OCI-LY7 (cell line): ENCODE results near the gene ERMN. TPM values are rescaled to one million over a fixed set of nuclear protein-coding genes. Genes with fewer than 3 reads are reported as not detected.

Experiments used
- BruUV-seq: library from RNA; stranded (reverse); fragments of 400-500 nt; replicated peaks from 2 replicates; lab custom pipeline; 2021; lab: Mats Ljungman, UMichigan
- CTCF ChIA-PET: fragments of 300-600 bp; sonication (Branson Sonifier 250); formaldehyde crosslinking; loops from one replicate; lab custom pipeline; 2022; ENCODE audit warnings: antibody characterized with exemption; ENCODE audit not compliant: unreplicated experiment; lab: Charles Lee
- POLR2A ChIA-PET: fragments of 300-600 bp; sonication (Branson Sonifier 250); formaldehyde crosslinking; loops from one replicate; lab custom pipeline; 2022; ENCODE audit warnings: antibody characterized with exemption; lab: Charles Lee
- DNase-seq: peaks from one replicate; pipeline ENCODE4 v3.0.0-alpha.2; 2015; ENCODE audit warnings: low spot score
- H2AFZ ChIP-seq: fragments of 200-600 bp; sonication (generic), shearing (Covaris generic); 2 replicates; pipeline ENCODE4 v1.6.1; 2014; ENCODE audit warnings: mild to moderate bottlenecking, antibody characterized with exemption, low read length, moderate library complexity
- H3K27ac ChIP-seq: fragments of 200-600 bp; sonication (generic); 2 replicates; pipeline ENCODE4 v1.5.1; 2014; ENCODE audit warnings: mixed run types, low read depth, mild to moderate bottlenecking, moderate library complexity, low read length, inconsistent platforms; ENCODE audit not compliant: poor library complexity, severe bottlenecking
- H3K36me3 ChIP-seq: fragments of 200-600 bp; sonication (generic); 2 replicates; pipeline ENCODE4 v1.6.1; 2014; ENCODE audit warnings: mild to moderate bottlenecking, antibody characterized with exemption, low read length, moderate library complexity, mixed read lengths; ENCODE audit not compliant: insufficient read depth
- H3K4me1 ChIP-seq: fragments of 200-600 bp; sonication (generic); 2 replicates; pipeline ENCODE4 v1.5.1; 2014; ENCODE audit warnings: mild to moderate bottlenecking, low read length; ENCODE audit not compliant: insufficient read depth, poor library complexity, severe bottlenecking
- H3K4me2 ChIP-seq: fragments of 200-600 bp; sonication (generic); 2 replicates; pipeline ENCODE4 v1.6.1; 2014; ENCODE audit warnings: mild to moderate bottlenecking, low read length
- H3K4me3 ChIP-seq: fragments of 200-600 bp; sonication (generic); 2 replicates; pipeline ENCODE4 v1.5.1; 2014; ENCODE audit warnings: mild to moderate bottlenecking, low read depth, low read length; ENCODE audit not compliant: poor library complexity, severe bottlenecking
- H3K79me2 ChIP-seq: fragments of 200-600 bp; sonication (generic); 2 replicates; pipeline ENCODE4 v1.6.1; 2016; ENCODE audit warnings: low read depth, mild to moderate bottlenecking, low read length, moderate library complexity, mixed read lengths; ENCODE audit not compliant: insufficient read depth
- H3K9me2 ChIP-seq: fragments of 200-600 bp; sonication (generic); 2 replicates; pipeline ENCODE4 v1.6.1; 2016; ENCODE audit warnings: mild to moderate bottlenecking, low read length, mixed read lengths; ENCODE audit not compliant: insufficient read depth
- H3K9me3 ChIP-seq: fragments of 200-600 bp; sonication (generic); 2 replicates; pipeline ENCODE4 v1.6.1; 2014; ENCODE audit warnings: mild to moderate bottlenecking, mixed run types, low read length, mixed read lengths
- H4K20me1 ChIP-seq: fragments of 200-600 bp; sonication (generic); 2 replicates; pipeline ENCODE4 v1.6.1; 2014; ENCODE audit warnings: mild to moderate bottlenecking, antibody characterized with exemption, low read length, moderate library complexity, mixed read lengths; ENCODE audit not compliant: insufficient read depth
- EZH2phosphoT487 ChIP-seq: fragments of 200-600 bp; sonication (generic); IDR thresholded peaks from 2 replicates; pipeline ENCODE4 v1.6.1; 2018; ENCODE audit warnings: low read depth, borderline replicate concordance, mild to moderate bottlenecking, mixed run types, antibody characterized with exemption, low read length, moderate library complexity, mixed read lengths
- intact Hi-C: fragments of 100-400 bp; cut with micrococcal nuclease; formaldehyde crosslinking; loops from one replicate; pipeline ENCODE4 v1.10.0; 2022; ENCODE audit not compliant: unreplicated experiment
- total RNA-seq, 2 experiments: library from RNA; depleted of rRNA in 1 of 2; stranded (reverse); fragments of >200 nt in 1 of 2; shearing (Covaris generic) in 1 of 2; gene quantifications; 2 replicates each; pipeline ENCODE4 v1.2.3, GENCODE V29; 2014 to 2022
- TF ChIP-seq, protein P1 (sequence below): fragments of 200-600 bp; sonication (generic); conservative IDR thresholded peaks from 2 replicates; pipeline ENCODE4 v1.5.1; 2014; ENCODE audit warnings: mild to moderate bottlenecking, antibody characterized with exemption, low read length, moderate library complexity, mixed read lengths

The ERMN gene
- total RNA-seq, 2 experiments from 2014 or later = 2.1 to 2.2 TPM

DNA sequence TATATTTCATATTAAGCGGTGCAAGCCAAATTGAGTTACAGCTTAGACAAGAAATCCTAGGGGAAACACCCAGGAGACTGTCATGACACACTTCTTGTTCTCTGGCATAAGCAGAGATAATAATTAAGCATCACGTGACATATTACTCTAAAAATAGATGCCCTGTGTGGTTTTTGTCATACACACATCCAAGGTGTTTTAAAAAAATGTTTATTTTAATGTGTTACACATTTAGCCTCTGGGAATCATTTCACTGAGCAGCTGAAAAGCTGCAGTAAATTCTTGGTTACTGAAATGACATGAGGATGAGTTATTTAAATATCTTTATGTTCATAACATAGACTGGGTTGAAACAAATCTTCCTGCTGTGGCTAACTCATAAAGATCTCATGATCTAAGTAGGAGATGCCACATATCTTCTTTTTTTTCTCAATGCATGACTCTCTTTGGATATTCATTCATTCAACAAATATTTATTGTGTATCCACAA is 38.0 kb upstream of the ERMN start:
- Histone ChIP-seq H3K9me2 (no peaks in the 10 kb centered on the region), H2AFZ (peak overlapping the region; percentile 39; the same call in 1 of the 2 replicates), H3K79me2 (no peaks in the 10 kb centered on the region), H4K20me1 (no peaks in the 10 kb centered on the region), H3K36me3 (no peaks in the 10 kb centered on the region; the same call in 1 of the 2 replicates), H3K4me2 (peak overlapping the region; percentile 55; the same call in 1 of the 2 replicates), H3K4me3 (no peak overlapping the region), H3K27ac (no peak overlapping the region), H3K9me3 (peaks cover 21% of the 10 kb centered on the region; the same call in 1 of the 2 replicates), H3K4me1 (peaks cover 13% of the 10 kb centered on the region)
- ChIA-PET POLR2A (interaction anchor here (0.5 to 1.3 kb wide), 3 partner anchors 38 to 488 kb away, joined by 3 read pairs; partner anchors contain the start of gene ERMN), CTCF (no interaction called here)
- TF ChIP-seq, protein P1, sequence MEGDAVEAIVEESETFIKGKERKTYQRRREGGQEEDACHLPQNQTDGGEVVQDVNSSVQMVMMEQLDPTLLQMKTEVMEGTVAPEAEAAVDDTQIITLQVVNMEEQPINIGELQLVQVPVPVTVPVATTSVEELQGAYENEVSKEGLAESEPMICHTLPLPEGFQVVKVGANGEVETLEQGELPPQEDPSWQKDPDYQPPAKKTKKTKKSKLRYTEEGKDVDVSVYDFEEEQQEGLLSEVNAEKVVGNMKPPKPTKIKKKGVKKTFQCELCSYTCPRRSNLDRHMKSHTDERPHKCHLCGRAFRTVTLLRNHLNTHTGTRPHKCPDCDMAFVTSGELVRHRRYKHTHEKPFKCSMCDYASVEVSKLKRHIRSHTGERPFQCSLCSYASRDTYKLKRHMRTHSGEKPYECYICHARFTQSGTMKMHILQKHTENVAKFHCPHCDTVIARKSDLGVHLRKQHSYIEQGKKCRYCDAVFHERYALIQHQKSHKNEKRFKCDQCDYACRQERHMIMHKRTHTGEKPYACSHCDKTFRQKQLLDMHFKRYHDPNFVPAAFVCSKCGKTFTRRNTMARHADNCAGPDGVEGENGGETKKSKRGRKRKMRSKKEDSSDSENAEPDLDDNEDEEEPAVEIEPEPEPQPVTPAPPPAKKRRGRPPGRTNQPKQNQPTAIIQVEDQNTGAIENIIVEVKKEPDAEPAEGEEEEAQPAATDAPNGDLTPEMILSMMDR = no peak
- no peak for TF ChIP-seq EZH2phosphoT487
- intact Hi-C loops = no loop called here
- DNase-seq = no peak
- BruUV-seq = no TSS peak

DNA sequence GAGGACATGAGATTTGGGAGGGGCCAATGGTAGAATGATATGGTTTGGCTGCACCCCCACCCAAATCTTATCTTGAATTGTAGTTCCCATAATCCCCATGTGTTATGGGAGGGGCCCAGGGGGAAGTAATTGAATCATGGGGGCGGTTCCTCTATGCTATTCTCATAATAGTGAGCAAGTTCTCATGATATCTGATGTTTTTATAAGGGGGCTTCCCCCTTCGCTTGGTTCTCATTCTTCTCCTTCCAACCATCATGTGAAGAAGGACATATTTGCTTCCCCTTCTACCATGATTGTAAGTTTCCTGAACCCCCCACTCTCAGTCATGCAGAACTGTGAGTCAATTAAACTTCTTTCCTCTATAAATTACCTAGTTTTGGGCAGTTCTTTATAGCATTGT is 37.0 kb upstream of the ERMN start:
- no peaks in the 10 kb centered on the region for H3K9me2 ChIP-seq
- H3K79me2 ChIP-seq = no peaks in the 10 kb centered on the region
- H3K4me2 ChIP-seq = no peak overlapping the region
- H4K20me1 ChIP-seq = no peaks in the 10 kb centered on the region
- no peak overlapping the region for H3K4me3 ChIP-seq
- no peaks in the 10 kb centered on the region; the same call in 1 of the 2 replicates for H3K36me3 ChIP-seq
- no TSS peak for BruUV-seq
- CTCF ChIA-PET = no interaction called here
- intact Hi-C loops = no loop called here
- peaks cover 13% of the 10 kb centered on the region for H3K4me1 ChIP-seq
- POLR2A ChIA-PET = no interaction called here
- DNase-seq = no peak
- peaks cover 21% of the 10 kb centered on the region; the same call in 1 of the 2 replicates for H3K9me3 ChIP-seq
- TF ChIP-seq EZH2phosphoT487 = no peak
- TF ChIP-seq, protein P1 = no peak
- no peak overlapping the region for H3K27ac ChIP-seq
- H2AFZ ChIP-seq = no peak overlapping the region

DNA sequence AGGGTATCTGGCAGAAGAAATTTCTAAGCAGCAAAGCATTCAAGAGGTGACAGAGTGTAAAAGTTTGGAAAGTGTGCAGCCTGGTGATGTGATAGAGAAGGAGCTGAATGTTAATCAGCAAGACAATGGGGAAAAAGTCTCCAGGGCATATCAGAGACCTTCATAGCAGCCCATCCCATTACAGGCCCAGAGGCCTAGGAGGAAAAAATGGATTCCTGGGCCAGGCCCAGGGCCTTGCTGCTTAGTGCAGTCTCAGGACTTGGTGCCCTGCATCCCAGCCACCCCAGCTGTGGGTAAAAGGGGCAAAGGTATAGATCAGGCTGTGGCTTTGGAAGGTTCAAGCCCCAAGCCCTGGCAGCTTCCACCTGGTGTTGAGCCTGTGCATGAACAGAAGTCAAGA is 35.9 kb upstream of the ERMN start:
- intact Hi-C loops = no loop called here
- no TSS peak for BruUV-seq
- ChIA-PET CTCF (no interaction called here), POLR2A (interaction anchor here (0.6 kb wide), 1 partner anchor 79 kb away, joined by 3 read pairs; no protein-coding TSS in a partner anchor)
- H2AFZ ChIP-seq = no peak overlapping the region
- H3K4me1 ChIP-seq = peaks cover 13% of the 10 kb centered on the region
- H3K4me3 ChIP-seq = no peak overlapping the region
- no peaks in the 10 kb centered on the region for H3K79me2 ChIP-seq
- H3K4me2 ChIP-seq = no peak overlapping the region
- H3K36me3 ChIP-seq = no peaks in the 10 kb centered on the region; the same call in 1 of the 2 replicates
- TF ChIP-seq EZH2phosphoT487 = no peak
- TF ChIP-seq, protein P1 = no peak
- H4K20me1 ChIP-seq = no peaks in the 10 kb centered on the region
- no peak for DNase-seq
- no peak overlapping the region for H3K27ac ChIP-seq
- H3K9me2 ChIP-seq = no peaks in the 10 kb centered on the region
- peaks cover 21% of the 10 kb centered on the region; the same call in 1 of the 2 replicates for H3K9me3 ChIP-seq
